Measurements from ENCODE around the gene C4orf17.
"Not testable (repeated sequence)": the region's sequence is repeated elsewhere in the genome, so short reads cannot be mapped to it uniquely, and the experiment has no call there.

C4orf17 gene

DNA sequence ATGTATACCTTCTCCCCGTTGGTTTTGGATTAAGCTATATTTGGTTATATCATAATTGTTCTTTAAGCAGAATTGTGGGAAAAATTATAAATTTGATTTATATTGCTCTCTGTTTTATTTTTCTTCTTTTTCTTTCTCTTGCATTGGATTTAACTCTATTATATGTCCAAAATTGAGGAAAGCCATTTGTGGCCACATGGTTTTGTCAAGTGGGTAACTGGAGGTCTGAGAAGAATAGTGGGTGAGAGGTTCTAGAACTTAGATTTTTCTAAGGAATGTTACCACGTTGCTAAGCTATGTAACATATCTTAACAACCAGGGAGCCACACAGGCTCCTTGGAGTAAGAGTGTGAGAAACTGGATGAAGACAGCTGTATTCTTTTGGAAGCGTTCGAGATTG lies at the start of gene C4orf17:
C4orf17 (plus strand) TSS at position 301 of the 400 bp plus-strand sequence. CDS start 2,061 bp downstream, outside the sequence.
- DNase-seq (ENCODE audit: low read depth): no peak

DNA sequence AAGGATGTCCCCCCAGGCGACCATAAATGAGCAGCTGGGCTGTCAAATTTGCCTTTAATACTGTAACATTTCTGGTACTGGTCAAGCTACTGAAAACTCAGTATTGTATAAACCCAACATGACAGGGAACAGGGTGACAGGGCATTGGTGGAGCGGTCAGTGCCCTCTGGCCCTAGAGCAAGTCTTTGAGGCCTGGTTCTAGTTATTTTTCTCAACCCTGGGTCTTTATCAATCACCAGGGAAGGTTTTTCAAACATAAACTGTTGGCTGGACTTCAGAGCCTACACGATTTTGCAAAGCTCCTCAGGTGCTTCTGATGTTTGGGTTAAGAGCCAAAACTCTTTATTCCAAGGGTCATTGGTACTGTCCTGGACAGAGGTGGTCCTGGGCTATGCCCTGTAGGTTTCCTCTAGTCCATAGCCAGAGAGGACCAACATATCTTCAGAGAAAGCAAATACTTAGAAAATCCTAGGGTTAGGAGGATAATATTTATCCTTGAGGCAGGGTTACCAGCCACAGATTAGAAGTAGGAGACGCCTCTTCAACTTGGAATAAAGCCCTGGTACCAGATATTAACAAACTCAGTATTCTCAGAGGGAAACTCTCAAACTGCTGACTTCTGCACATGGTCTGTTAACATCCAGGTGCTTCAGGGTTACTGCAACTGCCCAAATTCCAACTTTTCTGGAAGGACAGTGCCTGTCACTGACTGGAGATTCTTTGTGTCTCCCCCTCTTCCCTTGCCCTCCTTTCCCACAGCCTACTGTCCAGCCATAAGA lies 49.0 kb upstream of the C4orf17 start:
- no peak for DNase-seq (ENCODE audit: low read depth)

DNA sequence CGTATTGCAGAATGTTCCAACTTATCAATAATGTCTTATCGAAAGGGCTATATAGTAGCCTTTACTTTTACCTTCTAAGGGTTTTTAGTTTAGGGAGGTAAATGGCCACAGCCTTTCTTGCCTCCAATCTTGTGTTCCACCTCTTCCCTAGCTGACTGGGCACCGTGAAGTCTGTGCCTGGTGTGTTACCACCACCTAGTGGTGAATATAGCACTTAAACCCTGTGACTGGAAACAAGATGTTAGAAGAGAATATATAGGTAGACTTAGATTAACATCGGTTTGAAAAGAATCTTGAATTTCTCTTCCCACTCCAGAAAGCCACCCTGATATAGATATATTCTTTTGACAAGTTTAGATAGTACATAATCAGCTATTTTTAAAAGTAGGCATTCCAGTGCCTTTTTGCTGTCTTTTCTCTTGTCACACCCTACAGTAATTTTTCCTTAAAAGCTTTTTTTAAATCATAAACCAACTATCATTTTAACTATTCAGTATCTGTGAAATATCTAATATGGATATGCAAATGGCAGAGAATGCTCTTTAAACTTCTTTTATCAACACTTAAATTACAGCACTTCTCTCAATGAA lies 47.9 kb upstream of the C4orf17 start:
- DNase-seq (ENCODE audit: low read depth): no peak

DNA sequence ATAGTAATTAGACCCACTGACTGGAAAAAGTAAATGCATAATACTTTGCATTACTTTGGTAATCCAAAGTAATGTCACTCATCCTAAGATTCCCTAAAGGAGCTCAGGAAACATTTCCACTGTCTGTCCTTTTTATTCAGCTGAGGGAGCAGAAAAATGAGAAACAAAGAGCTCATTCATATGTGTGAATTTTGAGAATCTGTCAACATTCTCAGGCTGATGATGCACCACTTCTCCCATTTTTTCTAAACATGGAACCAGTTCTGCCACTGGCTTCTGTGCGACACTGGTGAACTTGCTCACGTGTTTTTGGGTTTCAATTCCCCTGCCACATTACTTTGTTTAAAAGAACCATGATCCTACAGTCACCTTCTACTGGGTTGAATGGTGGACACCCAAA lies 47.3 kb upstream of the C4orf17 start:
- DNase-seq (ENCODE audit: low read depth): no peak

DNA sequence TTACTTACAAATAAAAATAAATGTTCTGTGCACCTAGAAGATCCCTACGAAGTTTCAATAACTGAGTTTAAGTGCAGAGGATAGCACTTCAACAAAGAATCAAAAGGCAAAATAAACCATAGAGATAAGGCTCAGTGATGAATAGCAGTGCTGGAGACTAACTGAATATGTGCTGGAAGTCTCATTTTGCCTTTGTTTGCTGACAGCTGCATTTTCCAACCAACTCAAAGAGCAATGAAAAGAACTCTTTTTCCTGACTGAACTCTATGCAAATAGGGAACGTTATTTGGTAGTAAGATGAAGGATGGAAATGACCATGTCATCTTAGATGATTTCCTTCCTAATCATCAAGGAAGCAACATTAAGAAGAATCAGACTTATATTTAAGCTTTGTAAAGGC lies 42.9 kb upstream of the C4orf17 start:
- no peak for DNase-seq (ENCODE audit: low read depth)

DNA sequence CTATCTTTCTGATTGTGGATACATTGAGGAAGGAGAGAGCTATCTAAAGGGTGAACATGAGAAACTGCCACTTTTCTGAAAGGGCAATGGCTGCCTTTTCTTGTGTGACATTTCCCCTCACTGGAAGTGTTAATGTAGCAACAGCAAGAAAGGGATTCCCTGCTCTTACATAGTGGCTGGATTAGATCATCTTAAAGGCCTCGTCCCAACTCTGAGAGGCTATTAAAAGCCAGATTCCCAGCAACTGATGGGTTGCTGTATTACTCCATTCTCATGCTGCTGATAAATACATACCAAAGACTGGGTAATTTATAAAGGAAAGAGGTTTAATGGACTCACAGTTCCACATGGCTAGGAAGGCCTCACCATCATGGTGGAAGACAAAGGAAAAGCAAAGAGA lies 41.9 kb upstream of the C4orf17 start:
- DNase-seq (ENCODE audit: low read depth): no peak

DNA sequence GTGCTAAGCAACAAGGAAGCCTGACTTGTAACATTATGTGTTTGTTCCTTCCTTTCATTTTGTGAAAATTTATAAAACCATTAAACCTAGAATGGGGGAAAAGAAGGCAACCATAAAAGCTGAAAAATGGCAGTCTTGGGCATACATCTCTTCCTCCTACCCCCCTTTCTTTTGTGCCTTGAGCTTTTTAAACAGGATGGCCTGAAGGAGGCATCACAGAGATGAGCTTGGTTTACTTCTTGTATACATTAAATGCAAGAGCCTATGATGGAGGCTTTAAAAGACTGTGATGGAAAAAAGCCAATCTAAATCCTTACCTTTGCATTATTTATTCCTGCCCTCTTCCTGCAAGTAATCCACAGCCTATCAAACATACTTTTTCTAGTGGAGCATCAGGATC lies 39.5 kb upstream of the C4orf17 start:
- no peak for DNase-seq (ENCODE audit: low read depth)

DNA sequence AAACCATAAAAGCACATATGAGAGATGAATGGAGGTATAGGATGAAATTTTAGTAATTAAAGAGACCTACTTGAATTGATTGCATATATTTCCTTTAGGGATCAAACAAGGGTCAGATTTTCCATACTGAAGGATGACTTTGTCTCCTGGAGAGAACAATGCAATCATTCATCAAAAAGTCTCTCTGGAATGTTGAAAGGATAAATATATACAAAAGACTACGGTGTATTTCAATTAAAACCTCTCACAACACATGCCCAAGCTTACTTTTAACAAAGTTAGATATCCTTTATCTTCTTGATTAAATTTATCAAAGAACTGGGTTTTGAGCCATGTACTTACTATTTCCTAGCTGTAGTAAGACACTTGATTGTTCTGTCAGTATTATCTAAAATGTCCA lies 38.9 kb upstream of the C4orf17 start:
- DNase-seq (ENCODE audit: low read depth): no peak

DNA sequence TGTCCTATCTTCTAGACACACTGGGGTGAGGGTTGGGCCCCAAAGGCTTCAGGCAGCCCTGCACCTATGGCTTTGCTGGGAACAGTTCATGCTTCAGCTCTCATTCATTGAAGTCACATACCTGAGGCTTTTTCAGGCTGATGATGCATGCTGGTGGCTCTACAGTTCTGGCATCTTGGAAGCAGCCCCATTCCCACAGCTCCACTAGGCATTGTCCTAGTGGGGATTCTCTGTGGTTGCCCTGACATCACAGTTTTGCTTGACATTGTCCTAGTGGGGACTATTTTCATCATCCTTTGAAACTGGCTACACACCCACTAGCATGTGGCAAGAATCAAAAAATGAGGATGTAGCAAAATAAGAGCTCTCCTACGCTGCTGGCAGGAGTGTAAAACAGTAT lies 37.7 kb upstream of the C4orf17 start:
- no peak for DNase-seq (ENCODE audit: low read depth)

DNA sequence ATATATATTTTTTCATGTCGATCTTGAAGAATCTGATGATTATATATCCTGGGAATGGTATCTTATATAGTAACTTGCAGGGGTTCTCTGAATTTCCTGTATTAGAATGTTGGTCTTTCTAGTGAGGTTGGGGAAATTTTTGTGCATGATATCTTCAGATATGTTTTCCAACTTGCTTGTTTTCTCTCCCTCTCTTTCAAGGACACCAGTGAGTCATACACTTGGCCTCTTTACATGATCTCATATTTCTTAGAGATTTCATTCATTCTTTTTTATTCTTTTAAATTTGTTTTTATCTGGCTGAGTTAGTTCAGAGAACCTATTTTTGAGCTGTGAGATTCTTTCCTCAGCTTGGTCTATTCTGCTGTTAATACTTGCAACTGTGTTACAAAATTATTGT lies 27.2 kb upstream of the C4orf17 start:
- no peak for DNase-seq (ENCODE audit: low read depth)

DNA sequence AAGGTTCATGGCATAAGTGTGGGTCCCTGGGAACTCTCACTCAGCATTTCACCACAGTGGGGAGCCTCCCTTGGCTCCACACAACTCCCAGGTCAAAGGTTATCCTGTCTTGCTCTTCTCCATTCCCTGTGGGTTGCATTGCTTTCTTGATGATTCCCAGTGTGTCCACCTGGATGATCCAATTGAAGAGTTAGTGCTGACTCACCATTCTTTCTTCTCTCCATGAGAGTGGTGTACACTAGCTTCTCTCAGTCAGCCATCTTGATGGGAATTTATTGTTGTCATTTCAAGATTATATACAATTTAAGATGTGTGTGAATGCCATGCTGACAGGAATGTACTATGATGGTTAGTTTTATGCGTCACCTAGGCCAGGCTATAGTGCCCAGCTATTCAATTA lies 25.6 kb upstream of the C4orf17 start:
- no peak for DNase-seq (ENCODE audit: low read depth)

DNA sequence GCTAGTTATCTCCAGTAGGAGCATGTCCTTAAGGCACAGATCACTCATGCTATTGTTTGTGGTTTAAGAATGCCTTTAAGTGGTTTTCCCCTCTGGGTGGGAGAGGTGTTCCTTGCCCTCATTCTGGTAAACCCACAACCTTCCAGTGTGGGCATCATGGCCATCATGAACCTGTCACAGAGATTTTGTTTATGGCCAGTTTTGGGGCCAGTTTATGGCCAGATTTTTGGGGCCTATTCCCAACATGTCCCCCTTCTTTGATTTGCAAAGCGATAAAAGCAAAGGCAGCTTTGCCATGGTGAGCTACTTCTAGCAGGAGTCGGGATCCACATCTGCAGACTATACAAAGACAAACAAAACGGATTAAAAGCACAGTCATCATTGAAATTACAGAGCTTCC lies 24.2 kb upstream of the C4orf17 start:
- DNase-seq (ENCODE audit: low read depth): not testable (repeated sequence)

DNA sequence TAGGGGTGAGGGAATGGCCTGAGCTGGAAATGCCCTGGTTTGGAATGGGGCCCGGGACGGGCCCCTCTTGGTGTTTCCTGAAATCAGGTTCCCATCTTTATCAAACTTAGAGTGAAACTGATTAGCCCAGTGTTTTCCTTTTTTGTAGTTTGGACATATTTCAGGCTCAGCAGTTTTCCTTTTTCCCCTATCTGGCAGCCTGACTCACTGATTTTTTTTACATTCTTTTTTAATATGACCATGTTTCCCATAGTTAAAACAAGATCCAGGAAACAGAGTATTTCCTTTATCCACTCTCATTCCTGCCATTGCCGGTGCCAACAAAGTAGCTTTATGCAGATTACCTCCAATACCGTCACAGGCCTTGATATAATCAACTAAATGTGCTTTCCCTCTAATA lies 20.5 kb upstream of the C4orf17 start:
- DNase-seq (ENCODE audit: low read depth): no peak

DNA sequence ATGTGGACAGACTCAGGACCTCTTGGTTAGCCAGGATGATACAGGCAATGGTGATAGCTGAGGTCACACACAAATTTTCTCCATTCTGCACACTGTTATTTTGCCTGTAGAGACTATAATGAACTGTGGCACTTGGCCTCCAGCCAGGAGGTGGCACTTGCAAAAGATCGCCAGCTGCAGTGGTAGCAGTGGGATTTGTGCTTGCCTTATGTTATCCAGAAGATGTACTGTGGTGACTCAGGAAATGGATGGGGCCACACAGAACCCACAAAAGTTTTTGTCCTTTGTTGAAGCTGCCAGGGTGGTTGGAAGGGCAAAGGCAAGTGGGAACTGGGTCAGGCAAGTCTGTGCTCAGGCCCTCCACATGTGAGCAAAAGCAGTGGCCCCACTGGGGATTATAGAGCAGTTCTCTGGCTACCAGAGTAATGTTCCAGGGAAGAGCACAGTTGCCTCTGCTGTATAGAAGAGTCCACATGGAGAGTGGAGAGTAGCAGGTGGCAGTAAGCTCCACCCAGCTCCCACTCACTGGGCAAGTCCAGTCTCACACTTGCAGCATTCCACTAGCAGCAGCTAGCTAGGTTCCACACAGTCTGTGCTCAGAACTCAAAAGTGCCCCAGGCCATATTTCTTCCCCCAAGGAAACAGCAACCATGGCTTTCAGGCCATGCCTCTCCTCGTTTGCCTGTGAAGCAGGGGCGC lies 5.9 kb upstream of the C4orf17 start:
- DNase-seq (ENCODE audit: low read depth): no peak

DNA sequence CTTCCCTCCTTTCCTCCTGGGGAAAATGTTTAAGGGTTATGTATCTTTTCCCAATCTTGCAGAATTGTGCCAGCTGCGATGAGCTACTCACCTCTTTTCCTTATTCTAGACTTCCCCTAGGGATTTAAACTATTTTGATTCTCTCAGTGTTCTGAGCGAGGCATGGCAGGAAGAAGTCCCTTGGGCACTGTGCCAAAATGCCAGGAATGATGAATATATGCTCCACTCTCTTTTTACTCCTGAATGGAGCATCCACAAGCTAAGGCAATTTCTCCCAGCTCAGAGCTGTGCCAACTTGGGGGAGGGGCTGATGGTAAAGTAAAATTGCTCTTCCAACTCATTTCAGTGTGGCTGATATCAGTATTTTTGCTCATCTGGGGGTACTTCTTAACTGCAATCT lies 4.0 kb upstream of the C4orf17 start:
- no peak for DNase-seq (ENCODE audit: low read depth)

DNA sequence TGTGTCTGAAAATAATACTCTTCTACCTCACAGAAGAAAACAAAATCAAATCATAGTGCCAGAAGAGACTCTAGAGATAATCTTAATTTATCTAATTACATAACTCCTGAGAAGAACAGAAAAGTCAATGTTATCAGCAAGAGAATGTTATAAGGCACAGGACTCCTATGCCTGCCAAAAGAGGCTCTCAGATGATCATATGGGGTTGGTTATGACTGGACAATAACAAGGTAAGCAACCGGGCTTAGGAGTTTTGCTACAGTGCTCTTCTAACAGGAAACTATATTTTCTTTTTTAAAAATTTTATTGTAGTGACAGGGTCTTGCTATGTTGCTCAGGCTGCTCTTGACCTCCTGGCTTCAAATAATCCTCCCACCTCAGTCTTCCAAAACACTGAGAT lies 3.5 kb upstream of the C4orf17 start:
- no peak for DNase-seq (ENCODE audit: low read depth)

DNA sequence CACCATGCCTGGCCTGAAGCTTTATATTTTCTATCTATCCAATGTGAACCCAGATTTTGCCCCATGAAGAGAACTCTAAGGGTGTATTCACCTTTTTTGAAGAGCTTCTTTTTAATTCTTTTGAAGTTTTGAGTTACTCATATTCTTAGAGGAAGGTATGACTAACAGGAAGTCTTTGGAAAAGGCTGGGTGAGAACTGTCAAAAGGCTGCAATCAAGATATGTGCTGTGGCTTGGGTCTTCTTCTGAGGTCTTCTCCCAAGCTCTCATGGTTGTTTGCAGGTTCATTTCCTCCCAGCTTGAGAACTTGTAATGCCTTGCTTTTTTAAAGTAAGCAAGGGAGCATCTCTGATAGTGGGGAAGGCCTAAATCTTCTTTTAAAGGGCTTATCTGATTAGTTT lies 3.1 kb upstream of the C4orf17 start:
- no peak for DNase-seq (ENCODE audit: low read depth)

DNA sequence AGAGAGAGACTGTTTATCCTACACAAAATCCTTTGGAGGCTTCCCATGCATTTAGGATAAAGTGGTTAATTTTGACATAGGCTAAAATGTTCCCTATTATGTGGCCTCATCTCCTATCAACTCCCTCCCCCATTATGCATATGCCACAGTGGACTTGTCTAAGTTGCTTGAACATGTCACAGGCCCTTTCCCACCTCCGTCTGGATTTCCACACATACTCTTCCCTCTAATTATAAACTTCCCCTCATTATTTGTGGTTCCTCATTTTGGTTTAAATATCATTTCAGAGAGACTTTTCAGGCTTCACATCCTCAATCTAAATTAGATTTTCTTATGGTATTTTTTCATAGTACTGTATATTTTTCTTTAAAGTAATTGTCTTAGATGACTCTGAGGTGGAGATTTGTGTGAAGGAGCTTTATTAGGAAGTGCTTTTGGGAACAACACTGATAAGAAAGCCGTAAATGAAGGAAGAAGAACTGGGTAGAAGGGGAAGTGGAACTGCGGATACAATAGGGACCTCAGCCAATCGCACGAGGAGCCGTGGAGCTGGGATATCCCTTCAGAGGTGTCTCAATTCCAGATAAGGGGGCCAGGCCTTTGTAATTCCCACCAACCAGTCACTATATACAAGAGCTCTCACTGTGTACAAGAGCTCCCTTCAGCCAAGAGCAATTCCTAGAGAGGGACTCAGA lies 7.9 kb downstream of the C4orf17 start:
- DNase-seq (ENCODE audit: low read depth): no peak

DNA sequence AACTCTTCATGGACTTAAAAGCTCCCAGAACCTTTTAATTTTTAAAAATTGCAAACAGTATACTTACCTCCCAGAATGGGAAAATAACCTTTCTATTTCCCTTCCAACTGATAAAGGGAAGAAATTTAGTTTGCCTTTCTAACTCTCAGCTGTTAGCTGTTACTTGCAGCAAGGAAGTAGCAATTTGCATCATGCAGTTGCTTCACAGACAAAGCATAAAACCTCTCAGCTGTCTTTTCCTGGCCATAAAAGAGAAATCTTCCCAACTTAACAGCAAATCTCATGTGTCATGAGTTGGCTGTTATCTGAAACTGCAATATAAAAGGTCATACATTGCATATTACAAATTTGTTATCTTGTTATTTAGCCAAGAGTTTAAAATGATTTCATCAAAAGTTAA lies 18.4 kb downstream of the C4orf17 start:
- no peak for DNase-seq (ENCODE audit: low read depth)

DNA sequence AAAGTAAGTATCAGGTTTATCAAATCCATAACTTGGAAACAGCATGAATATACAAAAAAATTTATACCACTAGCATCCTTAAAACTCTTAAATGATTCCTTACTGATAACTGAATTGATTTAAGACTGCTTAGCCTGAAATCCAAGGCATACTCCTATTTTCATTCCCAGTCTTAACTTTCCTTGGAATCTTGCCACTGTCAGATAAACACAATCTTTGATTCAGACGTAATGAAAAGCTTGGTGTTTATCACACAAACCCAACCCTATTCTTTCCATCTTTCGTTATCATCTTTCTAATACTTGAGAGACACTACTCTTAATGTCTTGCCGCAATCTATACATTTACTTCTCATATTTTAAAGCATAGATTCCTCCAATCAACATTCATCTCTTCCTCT lies 19.1 kb downstream of the C4orf17 start:
- no peak for DNase-seq (ENCODE audit: low read depth)

DNA sequence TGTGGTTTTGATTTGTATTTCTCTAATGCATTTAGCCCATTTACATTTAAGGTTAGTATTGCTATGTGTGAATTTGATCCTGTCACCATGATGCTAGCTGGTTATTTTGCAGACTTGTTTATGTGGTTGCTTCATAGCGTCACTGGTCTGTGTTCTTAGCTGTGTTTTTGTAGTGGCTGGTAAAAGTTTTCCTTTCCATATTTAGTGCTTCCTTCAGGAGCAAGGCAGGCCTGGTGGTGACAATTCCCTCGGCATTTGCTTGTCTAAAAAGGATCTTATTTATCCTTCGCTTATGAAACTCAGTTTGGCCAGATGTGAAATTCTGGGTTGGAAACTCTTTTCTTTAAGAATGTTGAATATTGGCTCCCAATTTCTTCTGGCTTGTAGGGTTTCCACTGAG lies 23.9 kb downstream of the C4orf17 start:
- not testable (repeated sequence) for DNase-seq (ENCODE audit: low read depth)

DNA sequence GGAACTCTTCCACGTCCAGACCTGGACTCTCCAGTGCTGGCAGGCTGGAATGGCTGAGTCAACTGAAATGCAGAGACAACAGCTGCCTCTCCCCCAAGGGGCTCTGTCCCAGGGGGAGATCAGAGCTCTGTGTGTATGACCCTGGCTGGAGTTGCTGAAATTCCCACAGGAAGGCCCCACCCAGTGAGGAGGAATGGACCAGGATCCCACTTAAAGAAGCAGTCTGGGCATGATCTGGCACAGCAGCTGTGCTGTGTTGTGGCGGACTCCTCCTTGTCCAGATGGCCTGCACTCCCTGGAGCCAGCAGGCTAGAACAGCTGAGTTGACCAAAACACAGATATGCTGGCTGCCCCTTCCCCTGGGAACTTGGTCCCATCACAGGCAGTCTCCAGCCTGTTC lies 25.4 kb downstream of the C4orf17 start:
- no peak for DNase-seq (ENCODE audit: low read depth)

DNA sequence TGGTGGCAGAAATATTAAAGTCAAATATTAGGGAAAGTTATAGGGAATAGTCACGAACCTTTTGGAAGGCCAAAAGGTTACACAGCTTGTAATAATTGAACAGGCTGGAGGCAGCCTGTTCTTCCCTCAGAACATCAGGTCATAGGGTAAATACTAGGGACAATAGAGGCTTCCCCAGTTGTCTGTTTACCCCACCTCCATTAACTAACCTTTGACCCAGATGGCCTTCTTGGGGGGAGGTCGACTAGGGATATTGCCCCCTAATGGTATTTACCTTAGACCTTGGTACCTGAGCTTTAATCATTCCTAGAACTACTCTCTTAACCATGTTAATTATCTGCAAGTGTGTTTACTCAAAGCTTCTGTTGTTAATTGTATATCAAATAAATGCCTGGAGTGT lies 26.0 kb downstream of the C4orf17 start:
- no peak for DNase-seq (ENCODE audit: low read depth)
